MM.1S (cell line): ENCODE data around the gene AKAP8.

Experiments used
- DNase-seq: peaks from one replicate; pipeline ENCODE4 v3.0.0-alpha.2; 2015
- H2AFZ ChIP-seq: fragments of 300-600 bp; sonication (generic); 2 replicates; pipeline ENCODE4 v1.6.0; 2016; ENCODE audit warnings: antibody characterized with exemption, low read length
- H3F3A ChIP-seq: fragments of 300-600 bp; sonication (generic); 2 replicates; pipeline ENCODE4 v1.6.1; 2016; ENCODE audit warnings: mild to moderate bottlenecking, antibody characterized with exemption, low read length, moderate library complexity, mixed read lengths; ENCODE audit not compliant: insufficient read depth
- H3K27ac ChIP-seq: fragments of 300-600 bp; sonication (generic); 2 replicates; pipeline ENCODE4 v1.5.1; 2016; ENCODE audit warnings: mild to moderate bottlenecking, low read length
- H3K27me3 ChIP-seq: fragments of 300-600 bp; sonication (generic); replicated peaks from 2 replicates; pipeline ENCODE4 v1.6.0; 2016; ENCODE audit warnings: low read length; ENCODE audit not compliant: insufficient read depth
- H3K36me3 ChIP-seq: fragments of 300-600 bp; sonication (generic); replicated peaks from 2 replicates; pipeline ENCODE4 v1.6.1; 2016; ENCODE audit warnings: mild to moderate bottlenecking, low read length, mixed read lengths; ENCODE audit not compliant: insufficient read depth
- H3K4me1 ChIP-seq: fragments of 300-600 bp; sonication (generic); 2 replicates; pipeline ENCODE4 v1.6.1; 2016; ENCODE audit warnings: low read length, mixed read lengths
- H3K4me2 ChIP-seq: fragments of 300-600 bp; sonication (generic); 2 replicates; pipeline ENCODE4 v1.6.0; 2016; ENCODE audit warnings: low read depth, low read length
- H3K4me3 ChIP-seq: fragments of 300-600 bp; sonication (generic); 2 replicates; pipeline ENCODE4 v1.5.1; 2016; ENCODE audit warnings: low read length, mixed read lengths
- H3K79me2 ChIP-seq: fragments of 300-600 bp; sonication (generic); 2 replicates; pipeline ENCODE4 v1.6.1; 2016; ENCODE audit warnings: mixed run types, low read length, mixed read lengths
- H3K9ac ChIP-seq: fragments of 300-600 bp; sonication (generic); 2 replicates; pipeline ENCODE4 v1.6.1; 2016; ENCODE audit warnings: low read length, mixed read lengths
- H3K9me2 ChIP-seq: fragments of 300-600 bp; sonication (generic); replicated peaks from 2 replicates; pipeline ENCODE4 v1.6.1; 2016; ENCODE audit warnings: mild to moderate bottlenecking, low read length, mixed read lengths; ENCODE audit not compliant: insufficient read depth
- H3K9me3 ChIP-seq: fragments of 300-600 bp; sonication (generic); replicated peaks from 2 replicates; pipeline ENCODE4 v1.6.1; 2016; ENCODE audit warnings: mild to moderate bottlenecking, low read length, mixed read lengths; ENCODE audit not compliant: insufficient read depth
- H4K20me1 ChIP-seq: fragments of 300-600 bp; sonication (generic); 2 replicates; pipeline ENCODE4 v1.6.1; 2016; ENCODE audit warnings: mild to moderate bottlenecking, low read length, moderate library complexity, mixed read lengths; ENCODE audit not compliant: insufficient read depth
- CTCF ChIP-seq: fragments of 300-600 bp; sonication (generic); IDR thresholded peaks from 2 replicates; pipeline ENCODE4 v1.5.1; 2016; ENCODE audit warnings: antibody characterized with exemption, low read length, mixed read lengths
- EZH2 ChIP-seq: fragments of 300-600 bp; sonication (generic); optimal IDR thresholded peaks from 2 replicates; pipeline ENCODE3; 2017; ENCODE audit warnings: low read depth, mild to moderate bottlenecking, antibody characterized with exemption, low read length, mixed read lengths
- EZH2phosphoT487 ChIP-seq: fragments of 300-600 bp; sonication (generic); IDR thresholded peaks from 2 replicates; pipeline ENCODE4 v1.6.1; 2018; ENCODE audit warnings: antibody characterized with exemption, low read length

The AKAP8 gene

DNA sequence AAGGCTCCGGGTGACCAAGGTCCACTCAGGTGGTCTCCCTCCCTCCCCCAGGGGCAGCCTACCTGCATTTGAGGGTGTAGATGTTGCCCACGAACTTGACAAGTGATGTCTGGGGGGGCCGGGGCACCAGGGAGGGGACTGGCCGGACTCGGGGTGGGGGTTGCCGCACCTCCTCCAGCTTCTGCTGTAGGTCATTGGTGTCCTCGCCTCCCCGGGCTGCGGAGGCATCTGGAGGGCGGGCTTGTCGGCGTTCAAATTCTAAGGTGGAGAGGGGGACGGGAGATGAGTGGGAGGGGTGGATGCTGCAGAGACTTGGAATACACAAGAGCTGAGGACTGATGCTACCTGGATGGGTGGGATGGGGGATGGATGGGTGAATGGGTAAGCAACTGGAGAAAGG is 44.5 kb upstream of the AKAP8 start:
- TF ChIP-seq EZH2phosphoT487: no peak
- Histone ChIP-seq H3K27ac (no peak overlapping the region), H3F3A (peaks cover 7% of the 10 kb centered on the region; the same call in 1 of the 2 replicates), H3K4me1 (0 out of 2 replicates have a peak, but pooled peaks cover 5% of the 10 kb centered on the region), H2AFZ (no peak overlapping the region), H3K9me3 (no peaks in the 10 kb centered on the region), H3K4me3 (no peak overlapping the region), H3K79me2 (peaks cover 14% of the 10 kb centered on the region), H3K27me3 (no peaks in the 10 kb centered on the region), H3K4me2 (no peak overlapping the region), H3K36me3 (peaks cover 8% of the 10 kb centered on the region; the same call in 1 of the 2 replicates), H4K20me1 (no peaks in the 10 kb centered on the region), H3K9me2 (no peaks in the 10 kb centered on the region), H3K9ac (no peak overlapping the region)
- DNase-seq: no peak

GRCh38 chr19:15423130-15423529 is 43.5 kb upstream of the AKAP8 start:
- H3K9me2 ChIP-seq: no peaks in the 10 kb centered on the region
- no peak overlapping the region for H3K4me3 ChIP-seq
- no peak overlapping the region for H2AFZ ChIP-seq
- TF ChIP-seq EZH2 (no peak), EZH2phosphoT487 (no peak), CTCF (no peak)
- H3K27me3 ChIP-seq: no peaks in the 10 kb centered on the region
- H3K4me2 ChIP-seq: no peak overlapping the region
- no peak for DNase-seq
- no peak overlapping the region for H3K9ac ChIP-seq
- H3K79me2 ChIP-seq: peaks cover 11% of the 10 kb centered on the region
- H4K20me1 ChIP-seq: no peaks in the 10 kb centered on the region
- no peak overlapping the region for H3K27ac ChIP-seq
- peaks cover 8% of the 10 kb centered on the region; the same call in 1 of the 2 replicates for H3K36me3 ChIP-seq
- peaks cover 7% of the 10 kb centered on the region; the same call in 1 of the 2 replicates for H3F3A ChIP-seq
- no peaks in the 10 kb centered on the region for H3K9me3 ChIP-seq
- H3K4me1 ChIP-seq: 0 out of 2 replicates have a peak, but pooled peaks cover 5% of the 10 kb centered on the region

GRCh38 chr19:15422296-15423075 is 42.9 kb upstream of the AKAP8 start:
- Histone ChIP-seq H3K4me2 (no peak overlapping the region), H3K36me3 (peaks cover 8% of the 10 kb centered on the region; the same call in 1 of the 2 replicates), H3K4me3 (no peak overlapping the region), H3K27me3 (no peaks in the 10 kb centered on the region), H4K20me1 (no peaks in the 10 kb centered on the region), H3K9ac (no peak overlapping the region), H3F3A (peaks cover 7% of the 10 kb centered on the region; the same call in 1 of the 2 replicates), H3K27ac (no peak overlapping the region), H3K9me2 (no peaks in the 10 kb centered on the region), H2AFZ (no peak overlapping the region), H3K4me1 (peaks cover 8% of the 10 kb centered on the region; the same call in 1 of the 2 replicates), H3K79me2 (peaks cover 16% of the 10 kb centered on the region), H3K9me3 (no peaks in the 10 kb centered on the region)
- no peak for DNase-seq
- TF ChIP-seq CTCF (no peak), EZH2 (no peak), EZH2phosphoT487 (no peak)
